DMS153 (cell line): ENCODE results near the gene TTC5.
"Not testable (repeated sequence)": the region's sequence is repeated elsewhere in the genome, so short reads cannot be mapped to it uniquely, and the experiment has no call there.

Source experiments
- DNase-seq: peaks from one replicate; lab custom pipeline; 2025; lab: John Stamatoyannopoulos, UW

TTC5 gene

GRCh38 chr14:20302042-20302755, 3.6 kb downstream of the TTC5 start:
- DNase-seq, result no peak

- no peak for DNase-seq
Measured at GRCh38 chr14:20295067-20295466, 10.7 kb downstream of the TTC5 start.

- DNase-seq, result no peak
Measured at GRCh38 chr14:20294636-20295035, 11.1 kb downstream of the TTC5 start.

GRCh38 chr14:20281998-20282397, 23.8 kb downstream of the TTC5 start:
- not testable (repeated sequence) for DNase-seq

GRCh38 chr14:20280265-20280664, 25.5 kb downstream of the TTC5 start:
- not testable (repeated sequence) for DNase-seq

GRCh38 chr14:20278414-20278813, 27.3 kb downstream of the TTC5 start:
- peak; percentile 19 for DNase-seq

GRCh38 chr14:20277409-20277808, 28.3 kb downstream of the TTC5 start:
- no peak for DNase-seq

- no peak for DNase-seq
Measured at GRCh38 chr14:20274062-20274461, 31.7 kb downstream of the TTC5 start.

- not testable (repeated sequence) for DNase-seq
Measured at GRCh38 chr14:20264361-20264760, 41.4 kb downstream of the TTC5 start.

- DNase-seq, result no peak
Measured at GRCh38 chr14:20262642-20263128, 43.1 kb downstream of the TTC5 start.

GRCh38 chr14:20247646-20248246, 58.0 kb downstream of the TTC5 start:
- no peak for DNase-seq
